Epithelial cell of esophagus (primary cell): ENCODE results near the gene ONECUT3.

Experiments used
- DNase-seq: peaks from one replicate; pipeline ENCODE4 v3.0.0; 2010; ENCODE audit warnings: low read depth
- H3K4me3 ChIP-seq: 2 replicates; pipeline ENCODE4 v1.5.1; 2011; ENCODE audit warnings: mild to moderate bottlenecking, low read length, control low read depth
- TF ChIP-seq, protein P1 (sequence below): IDR thresholded peaks from 2 replicates; pipeline ENCODE4 v1.5.1; 2011; ENCODE audit warnings: low read depth, mild to moderate bottlenecking, low read length, control low read depth, inconsistent platforms; ENCODE audit not compliant: insufficient read depth; ENCODE audit errors: missing control alignments

ONECUT3 gene

DNA sequence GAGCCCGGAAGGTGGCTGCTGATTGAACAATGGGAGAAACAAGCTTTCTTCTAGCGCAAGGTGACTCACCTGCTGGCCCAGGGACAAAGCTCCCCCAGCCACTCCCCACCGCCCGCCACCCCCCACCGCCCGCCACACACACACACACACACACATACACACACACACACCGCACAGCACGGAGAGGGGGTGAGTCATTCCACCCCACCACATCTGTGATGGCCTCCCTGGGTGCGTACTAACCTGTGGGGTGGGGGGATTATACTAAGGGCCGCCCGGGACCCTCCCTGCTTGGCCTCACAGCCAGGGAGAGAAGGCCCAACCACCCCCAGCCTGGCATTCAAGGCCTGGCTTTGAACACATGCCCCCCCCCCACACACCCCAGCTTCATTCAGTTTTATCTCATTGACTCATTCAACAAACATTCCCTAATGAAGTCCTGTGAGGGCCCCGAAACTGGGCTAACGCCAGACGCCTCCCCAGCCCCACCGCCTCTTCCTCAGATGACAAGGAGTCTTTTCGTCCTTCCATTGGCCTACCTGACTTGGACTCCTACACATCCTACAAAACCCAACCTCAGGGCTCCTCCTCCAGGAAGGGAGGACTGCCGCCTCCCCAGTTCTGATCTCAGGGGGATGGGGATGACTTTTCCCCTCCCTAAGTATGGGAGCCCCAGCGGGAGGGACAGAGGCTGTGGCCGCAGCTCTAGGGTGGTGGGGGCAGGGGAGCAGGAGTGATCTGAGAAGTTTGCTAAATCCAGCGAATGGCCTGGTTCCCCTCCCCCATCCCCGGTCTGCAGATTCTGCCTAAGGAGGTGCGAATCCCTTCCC, 5.8 kb upstream of the ONECUT3 start:
- peak; percentile 99 for DNase-seq
- peak overlapping the region; percentile 43 for H3K4me3 ChIP-seq
- TF ChIP-seq, protein P1, sequence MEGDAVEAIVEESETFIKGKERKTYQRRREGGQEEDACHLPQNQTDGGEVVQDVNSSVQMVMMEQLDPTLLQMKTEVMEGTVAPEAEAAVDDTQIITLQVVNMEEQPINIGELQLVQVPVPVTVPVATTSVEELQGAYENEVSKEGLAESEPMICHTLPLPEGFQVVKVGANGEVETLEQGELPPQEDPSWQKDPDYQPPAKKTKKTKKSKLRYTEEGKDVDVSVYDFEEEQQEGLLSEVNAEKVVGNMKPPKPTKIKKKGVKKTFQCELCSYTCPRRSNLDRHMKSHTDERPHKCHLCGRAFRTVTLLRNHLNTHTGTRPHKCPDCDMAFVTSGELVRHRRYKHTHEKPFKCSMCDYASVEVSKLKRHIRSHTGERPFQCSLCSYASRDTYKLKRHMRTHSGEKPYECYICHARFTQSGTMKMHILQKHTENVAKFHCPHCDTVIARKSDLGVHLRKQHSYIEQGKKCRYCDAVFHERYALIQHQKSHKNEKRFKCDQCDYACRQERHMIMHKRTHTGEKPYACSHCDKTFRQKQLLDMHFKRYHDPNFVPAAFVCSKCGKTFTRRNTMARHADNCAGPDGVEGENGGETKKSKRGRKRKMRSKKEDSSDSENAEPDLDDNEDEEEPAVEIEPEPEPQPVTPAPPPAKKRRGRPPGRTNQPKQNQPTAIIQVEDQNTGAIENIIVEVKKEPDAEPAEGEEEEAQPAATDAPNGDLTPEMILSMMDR, result no peak

DNA sequence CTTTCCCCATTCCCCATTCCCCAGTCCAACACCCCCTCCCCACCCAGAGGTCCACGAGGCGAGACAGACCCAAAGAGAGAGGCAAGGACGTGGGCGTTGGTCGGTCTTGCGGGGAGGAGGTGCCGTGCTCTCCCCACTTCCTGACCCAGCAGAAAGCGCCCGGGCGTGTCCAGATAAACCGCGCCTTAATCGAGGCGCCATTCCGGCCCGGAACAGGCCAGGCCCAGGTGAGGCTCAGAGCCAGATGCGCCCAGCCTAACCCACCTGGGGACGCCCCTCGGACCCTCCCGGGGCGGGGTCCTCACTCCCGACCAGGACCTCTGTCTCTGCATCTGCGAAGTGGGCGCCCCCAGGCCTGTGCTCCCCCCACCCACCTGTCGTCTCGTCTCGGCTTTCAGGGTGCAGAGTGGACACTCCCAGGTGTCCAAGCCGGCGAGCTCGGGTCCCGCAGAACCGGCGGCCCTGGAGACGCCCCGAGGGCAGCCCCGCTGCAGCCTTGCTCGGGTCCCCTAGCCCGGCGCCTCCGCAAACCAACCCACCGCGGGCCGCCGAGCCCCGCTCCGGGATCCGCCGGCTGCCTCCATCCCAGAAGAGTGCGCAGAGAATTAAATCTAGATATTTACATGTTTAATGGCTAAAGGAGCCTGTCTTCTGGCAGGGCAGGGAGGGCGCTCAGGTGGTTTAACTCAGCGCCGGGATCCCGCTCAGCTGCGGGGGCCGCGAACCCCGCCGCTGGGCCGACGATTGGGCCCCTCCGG, 5.0 kb upstream of the ONECUT3 start:
- TF ChIP-seq, protein P1, result no peak
- peak; percentile 78 for DNase-seq
- peak overlapping the region; percentile 43 for H3K4me3 ChIP-seq

DNA sequence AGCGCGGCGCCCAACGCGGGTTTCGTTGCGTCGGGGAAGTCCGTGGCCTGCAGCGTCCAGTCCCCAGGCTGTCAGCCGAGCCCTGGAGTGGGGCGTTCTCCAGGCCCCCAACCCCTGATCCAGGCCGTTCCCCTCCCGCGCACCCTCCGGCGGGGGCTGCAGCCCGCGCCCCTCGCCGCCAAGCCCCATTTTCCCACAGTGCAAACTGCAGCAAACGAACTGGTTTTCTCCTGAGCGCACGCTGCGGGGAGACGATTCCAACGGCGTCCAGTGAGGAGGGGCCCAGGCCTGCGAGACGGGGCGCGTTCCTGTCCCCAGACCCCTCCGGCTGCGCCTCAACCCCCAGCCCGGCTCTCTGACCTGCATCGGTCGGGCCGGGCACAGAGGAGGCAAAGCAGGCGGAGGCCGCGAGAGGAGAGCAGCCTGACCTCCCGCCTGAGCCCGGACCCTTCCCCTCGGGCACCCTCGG, 4.4 kb upstream of the ONECUT3 start:
- DNase-seq, result no peak
- TF ChIP-seq, protein P1, result no peak
- peak overlapping the region; percentile 43 for H3K4me3 ChIP-seq

DNA sequence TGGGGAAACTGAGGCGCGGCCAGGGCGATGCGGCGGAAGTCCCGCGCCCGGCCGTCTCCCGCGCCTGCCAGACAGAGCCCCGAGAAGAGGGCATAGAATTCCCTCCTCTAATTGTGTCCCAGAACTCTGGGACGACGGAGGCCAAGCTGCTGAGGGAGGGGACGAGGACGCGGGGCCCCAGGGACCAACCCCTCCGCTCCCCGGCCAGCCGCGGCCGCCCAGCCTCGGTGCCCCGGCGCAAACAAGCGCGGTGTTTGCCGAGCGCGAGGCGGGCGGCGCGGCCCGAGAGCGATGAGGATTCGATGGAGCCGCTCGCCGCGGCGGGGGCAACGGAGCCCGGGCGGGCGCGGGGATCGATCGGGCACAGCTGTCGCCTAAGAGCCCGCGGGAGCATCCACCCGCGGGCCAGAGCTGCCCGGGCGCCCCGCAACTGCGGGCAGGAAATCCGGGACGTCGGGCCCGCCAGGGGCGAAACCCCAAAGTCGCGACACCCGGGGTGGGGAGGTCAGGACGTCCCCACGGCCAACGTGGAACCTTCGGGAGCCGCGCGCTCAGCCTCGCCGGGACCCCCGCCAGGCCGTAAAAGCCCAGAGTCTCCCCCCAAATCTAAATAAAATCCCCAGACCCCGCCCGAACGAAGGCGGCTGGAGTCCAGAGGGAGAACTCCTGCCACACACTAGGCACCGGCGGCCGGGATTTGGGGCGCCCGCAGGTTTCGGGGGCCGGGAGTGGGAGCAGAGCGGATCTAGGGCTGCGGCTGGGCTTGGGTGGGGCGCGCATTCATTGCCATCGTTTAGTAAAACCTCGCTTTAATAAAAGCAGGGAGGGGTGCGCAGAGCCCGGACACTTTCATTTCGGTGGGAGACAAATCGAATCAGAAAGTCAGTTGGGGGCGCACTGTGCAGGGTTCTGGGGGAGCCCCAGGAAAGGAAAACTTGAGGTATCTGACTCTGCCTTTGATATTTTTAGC, 3.6 kb upstream of the ONECUT3 start:
- DNase-seq, result peak; percentile 22
- H3K4me3 ChIP-seq, result no peak overlapping the region
- TF ChIP-seq, protein P1, result no peak

DNA sequence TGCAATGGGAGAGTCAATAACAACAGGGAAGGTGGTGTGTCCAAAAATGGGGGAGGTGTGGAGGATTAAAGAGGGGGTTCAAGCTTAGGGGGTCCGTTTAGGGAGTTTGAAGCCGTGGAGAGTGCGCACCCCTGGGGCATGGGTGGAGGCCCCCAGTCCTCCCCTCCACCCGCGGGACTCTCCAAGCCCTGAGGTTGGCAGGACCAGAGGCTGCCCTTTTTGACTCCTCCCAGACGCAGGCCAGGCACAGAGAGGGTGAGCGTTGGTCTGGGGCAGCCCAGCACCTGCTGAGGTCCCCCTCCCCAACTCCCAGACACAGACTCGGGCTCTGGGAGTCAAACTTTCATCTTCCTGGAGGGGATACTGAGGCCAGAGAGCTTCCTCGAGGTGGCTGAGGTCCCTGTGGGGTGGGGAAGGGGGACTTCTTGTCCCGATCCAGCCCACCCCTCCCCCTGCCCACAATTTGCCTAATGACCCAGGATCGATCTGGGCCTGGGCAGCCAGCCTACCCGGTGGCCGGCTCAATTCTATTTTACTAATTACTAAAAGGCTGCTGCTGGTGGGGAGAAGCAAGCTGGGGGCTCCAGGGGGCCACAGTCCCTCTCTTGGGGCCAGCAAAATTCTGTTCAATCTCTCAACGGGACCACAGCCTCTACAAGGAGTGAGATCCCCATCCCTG, 2.8 kb upstream of the ONECUT3 start:
- TF ChIP-seq, protein P1, result no peak
- H3K4me3 ChIP-seq, result no peak overlapping the region
- DNase-seq, result no peak
